ENCODE data around the gene ITPK1.

- no peak for TF ChIP-seq POLR2A (IDR thresholded peaks at IDR 0.05)
- TF ChIP-seq, protein P1, sequence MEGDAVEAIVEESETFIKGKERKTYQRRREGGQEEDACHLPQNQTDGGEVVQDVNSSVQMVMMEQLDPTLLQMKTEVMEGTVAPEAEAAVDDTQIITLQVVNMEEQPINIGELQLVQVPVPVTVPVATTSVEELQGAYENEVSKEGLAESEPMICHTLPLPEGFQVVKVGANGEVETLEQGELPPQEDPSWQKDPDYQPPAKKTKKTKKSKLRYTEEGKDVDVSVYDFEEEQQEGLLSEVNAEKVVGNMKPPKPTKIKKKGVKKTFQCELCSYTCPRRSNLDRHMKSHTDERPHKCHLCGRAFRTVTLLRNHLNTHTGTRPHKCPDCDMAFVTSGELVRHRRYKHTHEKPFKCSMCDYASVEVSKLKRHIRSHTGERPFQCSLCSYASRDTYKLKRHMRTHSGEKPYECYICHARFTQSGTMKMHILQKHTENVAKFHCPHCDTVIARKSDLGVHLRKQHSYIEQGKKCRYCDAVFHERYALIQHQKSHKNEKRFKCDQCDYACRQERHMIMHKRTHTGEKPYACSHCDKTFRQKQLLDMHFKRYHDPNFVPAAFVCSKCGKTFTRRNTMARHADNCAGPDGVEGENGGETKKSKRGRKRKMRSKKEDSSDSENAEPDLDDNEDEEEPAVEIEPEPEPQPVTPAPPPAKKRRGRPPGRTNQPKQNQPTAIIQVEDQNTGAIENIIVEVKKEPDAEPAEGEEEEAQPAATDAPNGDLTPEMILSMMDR (IDR thresholded peaks at IDR 0.05), result no peak
Measured at GRCh38 chr14:93035585-93035916, 80.2 kb downstream of the ITPK1 start.
